Activated CD4-positive, alpha-beta T cell treated with anti-CD3 and anti-CD28 coated beads for 36 hours (primary cell): ENCODE measurements around the gene GPAT3. TPM values are rescaled to one million over a fixed set of nuclear protein-coding genes. Genes with fewer than 3 reads are reported as not detected.

Source experiments
- ATAC-seq: fragments of 200-7000 bp; cut with Tn5 transposase; one replicate; pipeline ENCODE4 v1.10.0; 2021; ENCODE audit warnings: mild to moderate bottlenecking, moderate library complexity
- CTCF ChIA-PET: fragments of 350-600 bp; sonication (Branson Sonifier 250); formaldehyde crosslinking; loops from one replicate; lab custom pipeline; 2021; ENCODE audit warnings: antibody characterized with exemption; lab: Charles Lee
- POLR2A ChIA-PET: fragments of 350-600 bp; sonication (Branson Sonifier 250); formaldehyde crosslinking; loops from one replicate; lab custom pipeline; 2021; ENCODE audit warnings: antibody characterized with exemption, inconsistent platforms; lab: Charles Lee
- DNase-seq: peaks from one replicate; pipeline ENCODE4 v3.0.0-alpha.2; 2020
- H3K27ac Mint-ChIP-seq: one replicate; pipeline ENCODE4 v1.8.0; 2021; ENCODE audit warnings: mixed read lengths
- H3K27me3 Mint-ChIP-seq: one replicate; pipeline ENCODE4 v1.8.0; 2021; ENCODE audit warnings: mixed read lengths
- H3K36me3 Mint-ChIP-seq: one replicate; pipeline ENCODE4 v1.8.0; 2021; ENCODE audit warnings: low read depth, mixed read lengths
- H3K4me1 Mint-ChIP-seq: one replicate; pipeline ENCODE4 v1.8.0; 2021; ENCODE audit warnings: mixed read lengths
- H3K4me3 Mint-ChIP-seq: one replicate; pipeline ENCODE4 v1.8.0; 2021; ENCODE audit warnings: mild to moderate bottlenecking, moderate library complexity, mixed read lengths
- H3K9me3 Mint-ChIP-seq: one replicate; pipeline ENCODE4 v1.8.0; 2021; ENCODE audit warnings: low read depth, mixed read lengths
- intact Hi-C, 2 experiments: fragments of 100-400 bp; cut with DNase I in 1 of 2; cut with micrococcal nuclease in 1 of 2; formaldehyde crosslinking; loops; one replicate each; pipeline versions ENCODE4 v1.14.2 to v1.15.1; 2022 to 2024; cut with DNase I, micrococcal nuclease
- total RNA-seq, 2 experiments: library from RNA; stranded (reverse); gene quantifications; one replicate each; pipeline ENCODE4 v1.2.3, GENCODE V29; 2021

Gene GPAT3
- total RNA-seq, 2 experiments from 2014 or later, result 1.3 to 1.6 TPM

- POLR2A ChIA-PET, result no interaction called here
- DNase-seq (no peak), ATAC-seq (no peak)
- Mint-ChIP-seq H3K4me1 (peaks cover 7% of the 10 kb centered on the region), H3K36me3 (no peaks in the 10 kb centered on the region), H3K4me3 (no peak overlapping the region), H3K9me3 (no peaks in the 10 kb centered on the region), H3K27me3 (no peaks in the 10 kb centered on the region), H3K27ac (no peak overlapping the region)
- intact Hi-C loops, result no loop called here
- CTCF ChIA-PET, result no interaction called here
These were observed 16.2 kb downstream of the GPAT3 start for GRCh38 chr4:83552083-83552482.

- POLR2A ChIA-PET, result no interaction called here
- H3K4me1 Mint-ChIP-seq, result peaks cover 7% of the 10 kb centered on the region
- no peaks in the 10 kb centered on the region for H3K36me3 Mint-ChIP-seq
- no peak overlapping the region for H3K4me3 Mint-ChIP-seq
- ATAC-seq (peak; percentile 55), DNase-seq (no peak)
- CTCF ChIA-PET, result interaction anchor here (0.7 kb wide), 2 partner anchors 43 to 85 kb away, joined by 3 to 4 read pairs; no protein-coding TSS in a partner anchor
- intact Hi-C loops, result no loop called here
- H3K9me3 Mint-ChIP-seq, result no peaks in the 10 kb centered on the region
- no peak overlapping the region for H3K27ac Mint-ChIP-seq
- no peaks in the 10 kb centered on the region for H3K27me3 Mint-ChIP-seq
These were observed 17.0 kb downstream of the GPAT3 start for GRCh38 chr4:83552924-83553323.

GRCh38 chr4:83556006-83556707, 20.2 kb downstream of the GPAT3 start:
- Mint-ChIP-seq H3K36me3 (no peaks in the 10 kb centered on the region), H3K27me3 (no peaks in the 10 kb centered on the region), H3K4me3 (no peak overlapping the region), H3K9me3 (no peaks in the 10 kb centered on the region), H3K27ac (no peak overlapping the region), H3K4me1 (peaks cover 10% of the 10 kb centered on the region)
- CTCF ChIA-PET, result interaction anchor here (1.3 kb wide), 1 partner anchor 9 kb away, joined by 5 read pairs; no protein-coding TSS in a partner anchor
- DNase-seq, result no peak
- ATAC-seq, result no peak
- intact Hi-C loops, result no loop called here
- POLR2A ChIA-PET, result no interaction called here

GRCh38 chr4:83556816-83557215, 20.9 kb downstream of the GPAT3 start:
- CTCF ChIA-PET, result interaction anchor here (1.3 kb wide), 1 partner anchor 9 kb away, joined by 5 read pairs; no protein-coding TSS in a partner anchor
- intact Hi-C loops, result no loop called here
- ATAC-seq, result no peak
- no peaks in the 10 kb centered on the region for H3K36me3 Mint-ChIP-seq
- H3K9me3 Mint-ChIP-seq, result no peaks in the 10 kb centered on the region
- H3K4me1 Mint-ChIP-seq, result peaks cover 14% of the 10 kb centered on the region
- no peak overlapping the region for H3K4me3 Mint-ChIP-seq
- H3K27ac Mint-ChIP-seq, result no peak overlapping the region
- H3K27me3 Mint-ChIP-seq, result no peaks in the 10 kb centered on the region
- DNase-seq, result no peak
- POLR2A ChIA-PET, result no interaction called here

- CTCF ChIA-PET, result interaction anchor here (0.6 kb wide), 1 partner anchor 11 kb away, joined by 4 read pairs; no protein-coding TSS in a partner anchor
- Mint-ChIP-seq H3K27ac (no peak overlapping the region), H3K36me3 (no peaks in the 10 kb centered on the region), H3K4me3 (no peak overlapping the region), H3K4me1 (peaks cover 11% of the 10 kb centered on the region), H3K27me3 (no peaks in the 10 kb centered on the region), H3K9me3 (no peaks in the 10 kb centered on the region)
- ATAC-seq (peak; percentile 30), DNase-seq (no peak)
- POLR2A ChIA-PET, result no interaction called here
- intact Hi-C loops, result no loop called here
These were observed 22.2 kb downstream of the GPAT3 start for GRCh38 chr4:83558059-83558653.

- no peaks in the 10 kb centered on the region for H3K9me3 Mint-ChIP-seq
- ATAC-seq (peak; percentile 71), DNase-seq (no peak)
- peaks cover 11% of the 10 kb centered on the region for H3K4me1 Mint-ChIP-seq
- CTCF ChIA-PET, result no interaction called here
- H3K27me3 Mint-ChIP-seq, result no peaks in the 10 kb centered on the region
- no peak overlapping the region for H3K4me3 Mint-ChIP-seq
- no peak overlapping the region for H3K27ac Mint-ChIP-seq
- intact Hi-C loops, result no loop called here
- POLR2A ChIA-PET, result no interaction called here
- no peaks in the 10 kb centered on the region for H3K36me3 Mint-ChIP-seq
These were observed 22.8 kb downstream of the GPAT3 start for GRCh38 chr4:83558680-83559079.

GRCh38 chr4:83560523-83560922, 24.6 kb downstream of the GPAT3 start:
- Mint-ChIP-seq H3K27ac (no peak overlapping the region), H3K9me3 (no peaks in the 10 kb centered on the region), H3K36me3 (no peaks in the 10 kb centered on the region), H3K4me3 (no peak overlapping the region), H3K4me1 (peaks cover 11% of the 10 kb centered on the region), H3K27me3 (no peaks in the 10 kb centered on the region)
- intact Hi-C loops, result no loop called here
- ATAC-seq (no peak), DNase-seq (no peak)
- POLR2A ChIA-PET, result no interaction called here
- CTCF ChIA-PET, result no interaction called here

- H3K9me3 Mint-ChIP-seq, result no peaks in the 10 kb centered on the region
- no peak overlapping the region for H3K27ac Mint-ChIP-seq
- ATAC-seq (peak; percentile 66), DNase-seq (peak; percentile 37)
- POLR2A ChIA-PET, result no interaction called here
- H3K36me3 Mint-ChIP-seq, result no peaks in the 10 kb centered on the region
- intact Hi-C loops, result no loop called here
- no peak overlapping the region for H3K4me3 Mint-ChIP-seq
- CTCF ChIA-PET, result no interaction called here
- peaks cover 11% of the 10 kb centered on the region for H3K4me1 Mint-ChIP-seq
- no peaks in the 10 kb centered on the region for H3K27me3 Mint-ChIP-seq
These were observed 25.5 kb downstream of the GPAT3 start for GRCh38 chr4:83561381-83561780.

GRCh38 chr4:83563998-83564397, 28.1 kb downstream of the GPAT3 start:
- H3K4me3 Mint-ChIP-seq, result no peak overlapping the region
- intact Hi-C loops, result no loop called here
- POLR2A ChIA-PET, result no interaction called here
- H3K4me1 Mint-ChIP-seq, result peaks cover 3% of the 10 kb centered on the region
- H3K9me3 Mint-ChIP-seq, result no peaks in the 10 kb centered on the region
- ATAC-seq (no peak), DNase-seq (no peak)
- no peaks in the 10 kb centered on the region for H3K36me3 Mint-ChIP-seq
- no peaks in the 10 kb centered on the region for H3K27me3 Mint-ChIP-seq
- no peak overlapping the region for H3K27ac Mint-ChIP-seq
- CTCF ChIA-PET, result no interaction called here

GRCh38 chr4:83568062-83568461, 32.2 kb downstream of the GPAT3 start:
- no peaks in the 10 kb centered on the region for H3K4me1 Mint-ChIP-seq
- no peaks in the 10 kb centered on the region for H3K36me3 Mint-ChIP-seq
- intact Hi-C loops, result no loop called here
- POLR2A ChIA-PET, result no interaction called here
- H3K9me3 Mint-ChIP-seq, result no peaks in the 10 kb centered on the region
- no peaks in the 10 kb centered on the region for H3K27me3 Mint-ChIP-seq
- CTCF ChIA-PET, result interaction anchor here (0.7 kb wide), 1 partner anchor 446 kb away, joined by 3 read pairs; no protein-coding TSS in a partner anchor
- no peak overlapping the region for H3K27ac Mint-ChIP-seq
- DNase-seq (no peak), ATAC-seq (no peak)
- no peak overlapping the region for H3K4me3 Mint-ChIP-seq

- Mint-ChIP-seq H3K36me3 (no peaks in the 10 kb centered on the region), H3K27me3 (no peaks in the 10 kb centered on the region), H3K4me1 (peaks cover 1% of the 10 kb centered on the region), H3K9me3 (no peaks in the 10 kb centered on the region), H3K27ac (no peak overlapping the region), H3K4me3 (no peak overlapping the region)
- DNase-seq, result no peak
- intact Hi-C loops, result no loop called here
- CTCF ChIA-PET, result interaction anchor here (0.6 kb wide), 1 partner anchor 15 kb away, joined by 3 read pairs; no protein-coding TSS in a partner anchor
- ATAC-seq, result no peak
- POLR2A ChIA-PET, result no interaction called here
These were observed 33.5 kb downstream of the GPAT3 start for GRCh38 chr4:83569429-83569828.

- intact Hi-C loops, result no loop called here
- Mint-ChIP-seq H3K4me3 (no peak overlapping the region), H3K27me3 (no peaks in the 10 kb centered on the region), H3K9me3 (no peaks in the 10 kb centered on the region), H3K4me1 (peaks cover 1% of the 10 kb centered on the region), H3K27ac (no peak overlapping the region), H3K36me3 (no peaks in the 10 kb centered on the region)
- ATAC-seq, result no peak
- CTCF ChIA-PET, result interaction anchor here (0.6 kb wide), 1 partner anchor 15 kb away, joined by 3 read pairs; no protein-coding TSS in a partner anchor
- POLR2A ChIA-PET, result no interaction called here
- DNase-seq, result no peak
These were observed 34.1 kb downstream of the GPAT3 start for GRCh38 chr4:83569987-83570386.
